GM23338 (cell line): Measurements from ENCODE around the gene AMPD2. TPM values are rescaled to one million over a fixed set of nuclear protein-coding genes. Genes with fewer than 3 reads are reported as not detected.

Experiments
- ATAC-seq: fragments of 200-7000 bp; cut with Tn5 transposase; 3 replicates; pipeline ENCODE4 v1.9.1; 2020
- DNase-seq: peaks from one replicate; pipeline ENCODE4 v3.0.0-alpha.2; 2015; ENCODE audit warnings: low spot score
- H2AFZ ChIP-seq: fragments of 200-600 bp; sonication (generic); 2 replicates; pipeline ENCODE4 v1.8.0; 2016; ENCODE audit warnings: antibody characterized with exemption, mild to moderate bottlenecking, moderate library complexity
- H3F3A ChIP-seq: fragments of 200-600 bp; sonication (generic); replicated peaks from 2 replicates; pipeline ENCODE4 v1.8.0; 2017; ENCODE audit warnings: antibody characterized with exemption, mixed run types, low read depth
- H3K27ac ChIP-seq: fragments of 200-600 bp; sonication (generic); 2 replicates; pipeline ENCODE4 v1.6.1; 2016; ENCODE audit warnings: low read depth
- H3K27me3 ChIP-seq: fragments of 200-600 bp; sonication (generic); 2 replicates; pipeline ENCODE4 v1.8.0; 2016; ENCODE audit warnings: mild to moderate bottlenecking, mixed run types, moderate library complexity; ENCODE audit not compliant: insufficient read depth
- H3K36me3 ChIP-seq: fragments of 200-600 bp; sonication (generic); 2 replicates; pipeline ENCODE4 v1.8.0; 2016; ENCODE audit warnings: mild to moderate bottlenecking; ENCODE audit not compliant: insufficient read depth
- H3K4me1 ChIP-seq: fragments of 200-600 bp; sonication (generic); 2 replicates; pipeline ENCODE4 v1.8.0; 2016; ENCODE audit warnings: mild to moderate bottlenecking, moderate library complexity; ENCODE audit not compliant: insufficient read depth
- H3K4me2 ChIP-seq: fragments of 200-600 bp; sonication (generic); 2 replicates; pipeline ENCODE4 v1.7.1; 2017; ENCODE audit warnings: mixed run types
- H3K4me3 ChIP-seq: fragments of 200-600 bp; sonication (generic); 2 replicates; pipeline ENCODE4 v1.6.1; 2016; ENCODE audit warnings: mixed run types
- H3K79me2 ChIP-seq: fragments of 200-600 bp; sonication (generic); replicated peaks from 2 replicates; pipeline ENCODE4 v1.8.0; 2017; ENCODE audit warnings: mild to moderate bottlenecking; ENCODE audit not compliant: insufficient read depth
- H3K9me2 ChIP-seq: fragments of 200-600 bp; sonication (generic); 2 replicates; pipeline ENCODE4 v1.8.0; 2017; ENCODE audit not compliant: insufficient read depth
- H4K20me1 ChIP-seq: fragments of 200-600 bp; sonication (generic); replicated peaks from 2 replicates; pipeline ENCODE4 v1.8.0; 2017; ENCODE audit warnings: mild to moderate bottlenecking; ENCODE audit not compliant: insufficient read depth
- H3K27ac Mint-ChIP-seq: 2 replicates; pipeline ENCODE4 v1.8.0; 2020; ENCODE audit warnings: inconsistent platforms, mild to moderate bottlenecking, moderate library complexity, mixed read lengths
- H3K27me3 Mint-ChIP-seq: 3 replicates; pipeline ENCODE4 v1.8.0; 2022; ENCODE audit warnings: low read depth, mild to moderate bottlenecking, moderate library complexity, mixed read lengths, inconsistent platforms; ENCODE audit not compliant: insufficient read depth, poor library complexity
- H3K36me3 Mint-ChIP-seq: 3 replicates; pipeline ENCODE4 v1.8.0; 2021; ENCODE audit warnings: low read depth, mild to moderate bottlenecking, inconsistent platforms, moderate library complexity, mixed read lengths
- H3K4me1 Mint-ChIP-seq: 3 replicates; pipeline ENCODE4 v1.8.0; 2020; ENCODE audit warnings: mild to moderate bottlenecking, inconsistent platforms, mixed read lengths
- H3K4me3 Mint-ChIP-seq: 3 replicates; pipeline ENCODE4 v1.8.0; 2021; ENCODE audit warnings: moderate library complexity, mild to moderate bottlenecking, inconsistent platforms, mixed read lengths
- H3K9me3 Mint-ChIP-seq: 3 replicates; pipeline ENCODE4 v1.8.0; 2020; ENCODE audit warnings: moderate library complexity, mild to moderate bottlenecking, inconsistent platforms, mixed read lengths
- CREB1 ChIP-seq: fragments of 250-450 bp; sonication (Bioruptor Pico); IDR thresholded peaks from 2 replicates; pipeline ENCODE4 v1.5.0; 2020; ENCODE audit warnings: low read depth, mild to moderate bottlenecking, moderate library complexity
- POLR2AphosphoS5 ChIP-seq: IDR thresholded peaks from 2 replicates; pipeline ENCODE4 v1.6.1; 2016; ENCODE audit warnings: antibody characterized with exemption, low read depth
- ZNF114 ChIP-seq: fragments of 250-450 bp; sonication (Bioruptor Pico); IDR thresholded peaks from 2 replicates; pipeline ENCODE4 v1.5.0; 2020; ENCODE audit warnings: mild to moderate bottlenecking, moderate library complexity
- polyA plus RNA-seq: library from polyadenylated mRNA; unstranded; fragments of >200 nt; fragmentation: Nextera tagmentation; extraction: Ambion mirVana; gene quantifications from 2 replicates; pipeline ENCODE4 v1.2.1, GENCODE V29; 2016
- total RNA-seq: library from RNA; depleted of rRNA; stranded (reverse); fragments of >200 nt; shearing (Covaris generic); gene quantifications from 2 replicates; pipeline ENCODE4 v1.2.3, GENCODE V29; 2014
- TF ChIP-seq, protein P1 (sequence below): fragments of 250-450 bp; sonication (Bioruptor Pico); IDR thresholded peaks from 2 replicates; pipeline ENCODE4 v1.5.0; 2020; ENCODE audit warnings: mild to moderate bottlenecking, moderate library complexity
- TF ChIP-seq, protein P2 (sequence below): IDR thresholded peaks from 2 replicates; pipeline ENCODE4 v1.6.1; 2016; ENCODE audit warnings: antibody characterized with exemption
- TF ChIP-seq, protein P3 (sequence below), 2 experiments: fragments of 200-600 bp in 1 of 2; sonication (generic) in 1 of 2; conservative IDR thresholded peaks; 2 replicates each; pipeline versions ENCODE4 v1.5.1 to v1.6.1; 2016 to 2017; ENCODE audit warnings: antibody characterized with exemption in 2 of 2, low read depth in 2 of 2, mild to moderate bottlenecking in 2 of 2, moderate library complexity in 1 of 2

The AMPD2 gene
- total and polyA plus RNA-seq, 2 experiments from 2014 or later: 24.5 to 62.1 TPM

DNA sequence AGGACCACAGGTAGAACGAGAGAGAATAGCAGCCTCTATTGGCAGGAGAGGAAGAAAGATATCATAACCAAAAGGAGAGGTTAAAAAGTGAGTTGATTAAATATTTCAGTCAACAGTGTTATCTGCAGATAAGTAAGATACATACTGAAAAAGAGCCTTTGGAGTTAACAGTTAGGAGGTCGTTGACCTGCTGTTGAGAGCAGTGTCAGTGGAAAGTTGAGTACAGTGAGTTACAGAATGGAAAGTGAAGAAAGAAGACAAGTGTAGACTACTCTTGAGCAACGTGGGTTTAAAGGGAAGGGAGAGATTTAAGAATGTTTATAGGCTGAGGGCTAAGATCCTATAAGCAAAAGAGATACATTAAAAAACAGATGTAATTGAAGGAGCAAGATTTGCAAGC, 30.5 kb upstream of the AMPD2 start (continued):
- TF ChIP-seq, protein P1, sequence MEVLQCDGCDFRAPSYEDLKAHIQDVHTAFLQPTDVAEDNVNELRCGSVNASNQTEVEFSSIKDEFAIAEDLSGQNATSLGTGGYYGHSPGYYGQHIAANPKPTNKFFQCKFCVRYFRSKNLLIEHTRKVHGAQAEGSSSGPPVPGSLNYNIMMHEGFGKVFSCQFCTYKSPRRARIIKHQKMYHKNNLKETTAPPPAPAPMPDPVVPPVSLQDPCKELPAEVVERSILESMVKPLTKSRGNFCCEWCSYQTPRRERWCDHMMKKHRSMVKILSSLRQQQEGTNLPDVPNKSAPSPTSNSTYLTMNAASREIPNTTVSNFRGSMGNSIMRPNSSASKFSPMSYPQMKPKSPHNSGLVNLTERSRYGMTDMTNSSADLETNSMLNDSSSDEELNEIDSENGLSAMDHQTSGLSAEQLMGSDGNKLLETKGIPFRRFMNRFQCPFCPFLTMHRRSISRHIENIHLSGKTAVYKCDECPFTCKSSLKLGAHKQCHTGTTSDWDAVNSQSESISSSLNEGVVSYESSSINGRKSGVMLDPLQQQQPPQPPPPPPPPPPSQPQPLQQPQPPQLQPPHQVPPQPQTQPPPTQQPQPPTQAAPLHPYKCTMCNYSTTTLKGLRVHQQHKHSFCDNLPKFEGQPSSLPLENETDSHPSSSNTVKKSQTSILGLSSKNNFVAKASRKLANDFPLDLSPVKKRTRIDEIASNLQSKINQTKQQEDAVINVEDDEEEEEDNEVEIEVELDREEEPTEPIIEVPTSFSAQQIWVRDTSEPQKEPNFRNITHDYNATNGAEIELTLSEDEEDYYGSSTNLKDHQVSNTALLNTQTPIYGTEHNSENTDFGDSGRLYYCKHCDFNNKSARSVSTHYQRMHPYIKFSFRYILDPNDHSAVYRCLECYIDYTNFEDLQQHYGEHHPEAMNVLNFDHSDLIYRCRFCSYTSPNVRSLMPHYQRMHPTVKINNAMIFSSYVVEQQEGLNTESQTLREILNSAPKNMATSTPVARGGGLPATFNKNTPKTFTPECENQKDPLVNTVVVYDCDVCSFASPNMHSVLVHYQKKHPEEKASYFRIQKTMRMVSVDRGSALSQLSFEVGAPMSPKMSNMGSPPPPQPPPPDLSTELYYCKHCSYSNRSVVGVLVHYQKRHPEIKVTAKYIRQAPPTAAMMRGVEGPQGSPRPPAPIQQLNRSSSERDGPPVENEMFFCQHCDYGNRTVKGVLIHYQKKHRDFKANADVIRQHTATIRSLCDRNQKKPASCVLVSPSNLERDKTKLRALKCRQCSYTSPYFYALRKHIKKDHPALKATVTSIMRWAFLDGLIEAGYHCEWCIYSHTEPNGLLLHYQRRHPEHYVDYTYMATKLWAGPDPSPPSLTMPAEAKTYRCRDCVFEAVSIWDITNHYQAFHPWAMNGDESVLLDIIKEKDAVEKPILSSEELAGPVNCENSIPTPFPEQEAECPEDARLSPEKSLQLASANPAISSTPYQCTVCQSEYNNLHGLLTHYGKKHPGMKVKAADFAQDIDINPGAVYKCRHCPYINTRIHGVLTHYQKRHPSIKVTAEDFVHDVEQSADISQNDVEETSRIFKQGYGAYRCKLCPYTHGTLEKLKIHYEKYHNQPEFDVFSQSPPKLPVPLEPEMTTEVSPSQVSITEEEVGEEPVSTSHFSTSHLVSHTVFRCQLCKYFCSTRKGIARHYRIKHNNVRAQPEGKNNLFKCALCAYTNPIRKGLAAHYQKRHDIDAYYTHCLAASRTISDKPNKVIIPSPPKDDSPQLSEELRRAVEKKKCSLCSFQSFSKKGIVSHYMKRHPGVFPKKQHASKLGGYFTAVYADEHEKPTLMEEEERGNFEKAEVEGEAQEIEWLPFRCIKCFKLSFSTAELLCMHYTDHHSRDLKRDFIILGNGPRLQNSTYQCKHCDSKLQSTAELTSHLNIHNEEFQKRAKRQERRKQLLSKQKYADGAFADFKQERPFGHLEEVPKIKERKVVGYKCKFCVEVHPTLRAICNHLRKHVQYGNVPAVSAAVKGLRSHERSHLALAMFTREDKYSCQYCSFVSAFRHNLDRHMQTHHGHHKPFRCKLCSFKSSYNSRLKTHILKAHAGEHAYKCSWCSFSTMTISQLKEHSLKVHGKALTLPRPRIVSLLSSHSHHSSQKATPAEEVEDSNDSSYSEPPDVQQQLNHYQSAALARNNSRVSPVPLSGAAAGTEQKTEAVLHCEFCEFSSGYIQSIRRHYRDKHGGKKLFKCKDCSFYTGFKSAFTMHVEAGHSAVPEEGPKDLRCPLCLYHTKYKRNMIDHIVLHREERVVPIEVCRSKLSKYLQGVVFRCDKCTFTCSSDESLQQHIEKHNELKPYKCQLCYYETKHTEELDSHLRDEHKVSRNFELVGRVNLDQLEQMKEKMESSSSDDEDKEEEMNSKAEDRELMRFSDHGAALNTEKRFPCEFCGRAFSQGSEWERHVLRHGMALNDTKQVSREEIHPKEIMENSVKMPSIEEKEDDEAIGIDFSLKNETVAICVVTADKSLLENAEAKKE (CRISPR knock-in tag): no peak
- TF ChIP-seq, protein P2, sequence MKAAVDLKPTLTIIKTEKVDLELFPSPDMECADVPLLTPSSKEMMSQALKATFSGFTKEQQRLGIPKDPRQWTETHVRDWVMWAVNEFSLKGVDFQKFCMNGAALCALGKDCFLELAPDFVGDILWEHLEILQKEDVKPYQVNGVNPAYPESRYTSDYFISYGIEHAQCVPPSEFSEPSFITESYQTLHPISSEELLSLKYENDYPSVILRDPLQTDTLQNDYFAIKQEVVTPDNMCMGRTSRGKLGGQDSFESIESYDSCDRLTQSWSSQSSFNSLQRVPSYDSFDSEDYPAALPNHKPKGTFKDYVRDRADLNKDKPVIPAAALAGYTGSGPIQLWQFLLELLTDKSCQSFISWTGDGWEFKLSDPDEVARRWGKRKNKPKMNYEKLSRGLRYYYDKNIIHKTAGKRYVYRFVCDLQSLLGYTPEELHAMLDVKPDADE: no peak
- TF ChIP-seq CREB1 (no peak), POLR2AphosphoS5 (no peak), ZNF114 (CRISPR knock-in tag) (no peak)

DNA sequence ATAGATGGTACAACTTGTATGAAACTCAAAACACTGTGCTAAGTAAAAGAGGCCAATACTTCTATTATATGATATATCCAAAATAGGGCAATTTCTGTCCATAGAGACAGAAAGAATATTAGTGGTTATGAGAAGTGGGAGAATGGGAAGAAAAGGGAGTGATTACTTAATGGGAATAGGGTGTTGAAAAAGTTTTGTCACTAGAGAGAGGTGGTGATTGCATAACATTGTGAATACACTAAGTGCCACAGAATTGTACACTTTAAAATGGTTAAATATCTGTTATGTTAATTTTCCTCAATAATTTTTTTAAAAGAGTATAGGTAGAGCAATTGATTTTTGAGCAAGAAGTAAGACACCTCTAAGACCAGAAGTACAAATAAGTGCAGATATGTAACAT, 30.0 kb upstream of the AMPD2 start:
- TF ChIP-seq, protein P3, sequence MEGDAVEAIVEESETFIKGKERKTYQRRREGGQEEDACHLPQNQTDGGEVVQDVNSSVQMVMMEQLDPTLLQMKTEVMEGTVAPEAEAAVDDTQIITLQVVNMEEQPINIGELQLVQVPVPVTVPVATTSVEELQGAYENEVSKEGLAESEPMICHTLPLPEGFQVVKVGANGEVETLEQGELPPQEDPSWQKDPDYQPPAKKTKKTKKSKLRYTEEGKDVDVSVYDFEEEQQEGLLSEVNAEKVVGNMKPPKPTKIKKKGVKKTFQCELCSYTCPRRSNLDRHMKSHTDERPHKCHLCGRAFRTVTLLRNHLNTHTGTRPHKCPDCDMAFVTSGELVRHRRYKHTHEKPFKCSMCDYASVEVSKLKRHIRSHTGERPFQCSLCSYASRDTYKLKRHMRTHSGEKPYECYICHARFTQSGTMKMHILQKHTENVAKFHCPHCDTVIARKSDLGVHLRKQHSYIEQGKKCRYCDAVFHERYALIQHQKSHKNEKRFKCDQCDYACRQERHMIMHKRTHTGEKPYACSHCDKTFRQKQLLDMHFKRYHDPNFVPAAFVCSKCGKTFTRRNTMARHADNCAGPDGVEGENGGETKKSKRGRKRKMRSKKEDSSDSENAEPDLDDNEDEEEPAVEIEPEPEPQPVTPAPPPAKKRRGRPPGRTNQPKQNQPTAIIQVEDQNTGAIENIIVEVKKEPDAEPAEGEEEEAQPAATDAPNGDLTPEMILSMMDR (conservative IDR thresholded peaks at IDR 0.05; ENCODE audit: low read depth in 2 of 2): no peak
- Histone ChIP-seq H3K4me2 (no peak overlapping the region), H2AFZ (no peak overlapping the region), H3K27ac (no peak overlapping the region), H3K27me3 (no peaks in the 10 kb centered on the region), H3K9me2 (no peaks in the 10 kb centered on the region), H3F3A (no peaks in the 10 kb centered on the region), H4K20me1 (no peaks in the 10 kb centered on the region; the same call in 1 of the 2 replicates), H3K36me3 (peaks cover 37% of the 10 kb centered on the region), H3K4me1 (no peaks in the 10 kb centered on the region), H3K4me3 (no peak overlapping the region), H3K79me2 (no peaks in the 10 kb centered on the region)
- DNase-seq (no peak), ATAC-seq (no peak)
- no peaks in the 10 kb centered on the region for H3K27me3 Mint-ChIP-seq
- H3K9me3 Mint-ChIP-seq: no peaks in the 10 kb centered on the region
- no peaks in the 10 kb centered on the region for H3K4me1 Mint-ChIP-seq
- no peak overlapping the region for H3K4me3 Mint-ChIP-seq
- H3K27ac Mint-ChIP-seq: no peak overlapping the region
- H3K36me3 Mint-ChIP-seq: peaks cover 34% of the 10 kb centered on the region; the same call in 2 of the 3 replicates
